Dermis blood vessel endothelial cell (primary cell): ENCODE data around the gene NEXN. TPM values are rescaled to one million over a fixed set of nuclear protein-coding genes. Genes with fewer than 3 reads are reported as not detected.
"Not testable (repeated sequence)": the region's sequence is repeated elsewhere in the genome, so short reads cannot be mapped to it uniquely, and the experiment has no call there.

Experiments
- DNase-seq: peaks from one replicate; pipeline ENCODE4 v3.0.0; 2010
- total RNA-seq: library from RNA; depleted of rRNA; stranded (reverse); fragments of >200 nt; gene quantifications from 2 replicates; pipeline ENCODE4 v1.2.3, GENCODE V29; 2014

The NEXN gene
- total RNA-seq, 1 donor from 2014 or later, result 3.1 TPM

GRCh38 chr1:77966291-77966690 lies 77.9 kb downstream of the NEXN start:
- no peak for DNase-seq

- no peak for DNase-seq
Observed at GRCh38 chr1:77970192-77970591, 81.8 kb downstream of the NEXN start.

- no peak for DNase-seq
Observed at GRCh38 chr1:77972080-77972479, 83.7 kb downstream of the NEXN start.

- peak; percentile 39 for DNase-seq
Observed at GRCh38 chr1:77975386-77975785, 87.0 kb downstream of the NEXN start.

GRCh38 chr1:77975907-77976306 lies 87.5 kb downstream of the NEXN start:
- DNase-seq, result peak; percentile 35

- peak; percentile 33 for DNase-seq
Observed at GRCh38 chr1:77976433-77977076, 88.1 kb downstream of the NEXN start.

- DNase-seq, result no peak
Observed at GRCh38 chr1:77977989-77978292, 89.5 kb downstream of the NEXN start.

GRCh38 chr1:77978293-77978968 lies 90.0 kb downstream of the NEXN start:
- DNase-seq, result peak; percentile 96

- DNase-seq, result peak; percentile 100
Observed at GRCh38 chr1:77978969-77979876, 90.8 kb downstream of the NEXN start, which contains the start of gene FUBP1. FUBP1 (minus strand) TSS chr1:77979072; CDS start chr1:77979004, 68 bp downstream.

GRCh38 chr1:77983352-77983996 lies 95.0 kb downstream of the NEXN start:
- DNase-seq, result not testable (repeated sequence)

- no peak for DNase-seq
Observed at GRCh38 chr1:77983997-77984355, 95.6 kb downstream of the NEXN start.

- no peak for DNase-seq
Observed at GRCh38 chr1:77984629-77985028, 96.2 kb downstream of the NEXN start.

- DNase-seq, result no peak
Observed at GRCh38 chr1:77986810-77987209, 98.4 kb downstream of the NEXN start.

- no peak for DNase-seq
Observed at GRCh38 chr1:77987919-77988318, 99.5 kb downstream of the NEXN start.

GRCh38 chr1:77989744-77990143 lies 101.3 kb downstream of the NEXN start:
- no peak for DNase-seq

- DNase-seq, result no peak
Observed at GRCh38 chr1:77990629-77991204, 102.3 kb downstream of the NEXN start.

GRCh38 chr1:77991638-77992037 lies 103.2 kb downstream of the NEXN start:
- no peak for DNase-seq

Other genes with a start within 250 kb of the NEXN start
- 98.9 and 101 TPM in 2 replicates for gene ZZZ3, start 206.0 kb upstream of the NEXN start, total RNA-seq
- 112 and 125 TPM in 2 replicates for gene USP33, start 128.8 kb upstream of the NEXN start, total RNA-seq
- 16.1 and 19.9 TPM in 2 replicates for gene MIGA1, start 109.0 kb upstream of the NEXN start, total RNA-seq
- gene FUBP1, start 90.4 kb downstream of the NEXN start, total RNA-seq, result 106 and 151 TPM in 2 replicates
- 330 and 360 TPM in 2 replicates for gene DNAJB4, start 116.3 kb downstream of the NEXN start, total RNA-seq
- gene GIPC2, start 157.3 kb downstream of the NEXN start, total RNA-seq, result 55.5 and 69.1 TPM in 2 replicates